Measurements from ENCODE around the gene FOCAD.

Gene FOCAD

DNA sequence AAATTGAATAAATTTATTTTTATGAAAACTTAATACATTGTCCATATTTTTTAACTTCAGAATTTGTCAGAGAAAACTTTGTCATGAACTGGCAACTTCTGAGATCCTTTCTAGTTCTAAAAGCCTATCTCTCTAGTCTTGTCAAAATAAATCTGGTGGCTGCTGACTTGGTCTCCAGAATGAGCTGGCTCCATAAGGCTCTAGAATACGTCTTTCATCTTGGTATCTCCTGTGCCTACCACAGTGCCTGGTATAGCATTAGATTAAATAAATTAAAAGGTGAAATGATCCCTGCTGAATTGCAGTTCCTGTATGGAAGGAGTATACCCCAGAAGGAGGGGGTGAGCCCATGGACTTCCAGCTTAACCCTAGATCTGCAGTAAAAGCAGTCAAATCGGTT is 2.6 kb upstream of the FOCAD start:
- TF ChIP-seq EZH2phosphoT487 (IDR thresholded peaks at IDR 0.05; ENCODE audit: borderline replicate concordance, low read length), result no peak
- TF ChIP-seq, protein P1, sequence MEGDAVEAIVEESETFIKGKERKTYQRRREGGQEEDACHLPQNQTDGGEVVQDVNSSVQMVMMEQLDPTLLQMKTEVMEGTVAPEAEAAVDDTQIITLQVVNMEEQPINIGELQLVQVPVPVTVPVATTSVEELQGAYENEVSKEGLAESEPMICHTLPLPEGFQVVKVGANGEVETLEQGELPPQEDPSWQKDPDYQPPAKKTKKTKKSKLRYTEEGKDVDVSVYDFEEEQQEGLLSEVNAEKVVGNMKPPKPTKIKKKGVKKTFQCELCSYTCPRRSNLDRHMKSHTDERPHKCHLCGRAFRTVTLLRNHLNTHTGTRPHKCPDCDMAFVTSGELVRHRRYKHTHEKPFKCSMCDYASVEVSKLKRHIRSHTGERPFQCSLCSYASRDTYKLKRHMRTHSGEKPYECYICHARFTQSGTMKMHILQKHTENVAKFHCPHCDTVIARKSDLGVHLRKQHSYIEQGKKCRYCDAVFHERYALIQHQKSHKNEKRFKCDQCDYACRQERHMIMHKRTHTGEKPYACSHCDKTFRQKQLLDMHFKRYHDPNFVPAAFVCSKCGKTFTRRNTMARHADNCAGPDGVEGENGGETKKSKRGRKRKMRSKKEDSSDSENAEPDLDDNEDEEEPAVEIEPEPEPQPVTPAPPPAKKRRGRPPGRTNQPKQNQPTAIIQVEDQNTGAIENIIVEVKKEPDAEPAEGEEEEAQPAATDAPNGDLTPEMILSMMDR (IDR thresholded peaks at IDR 0.05; ENCODE audit: low read depth, low read length, poor library complexity, severe bottlenecking), result no peak
- H3K4me3 ChIP-seq (ENCODE audit: low read length), result no peak overlapping the region
- peaks cover 22% of the 10 kb centered on the region for H3K79me2 ChIP-seq (ENCODE audit: control insufficient read depth, low read length)
- no peaks in the 10 kb centered on the region for H3K9me2 ChIP-seq (replicated peaks; ENCODE audit: control insufficient read depth, low read length)
- H3K36me3 ChIP-seq (ENCODE audit: control insufficient read depth, low read length), result no peaks in the 10 kb centered on the region
- no peaks in the 10 kb centered on the region for H3K9me3 ChIP-seq (ENCODE audit: control insufficient read depth, insufficient read depth, low read length)
- no peaks in the 10 kb centered on the region for H3K27me3 ChIP-seq (ENCODE audit: control insufficient read depth, low read length)
- H3K27ac ChIP-seq (ENCODE audit: low read depth, low read length), result no peak overlapping the region
- no peaks in the 10 kb centered on the region for H4K20me1 ChIP-seq (ENCODE audit: control insufficient read depth, insufficient read depth, low read depth, low read length)
- H3K4me1 ChIP-seq (ENCODE audit: control insufficient read depth, low read length), result peaks cover 20% of the 10 kb centered on the region
- H3K4me2 ChIP-seq (ENCODE audit: low read length), result no peak overlapping the region
- H3F3A ChIP-seq (ENCODE audit: control insufficient read depth, insufficient read depth), result no peaks in the 10 kb centered on the region

GRCh38 chr9:20683351-20684034 is 566 bp upstream of the FOCAD start:
- Histone ChIP-seq H3K27ac (ENCODE audit: low read depth, low read length) (0 out of 2 replicates have a peak overlapping the region, but pooled peaks have one; percentile 4), H3K36me3 (ENCODE audit: control insufficient read depth, low read length) (no peaks in the 10 kb centered on the region), H3K27me3 (ENCODE audit: control insufficient read depth, low read length) (no peaks in the 10 kb centered on the region), H4K20me1 (ENCODE audit: control insufficient read depth, insufficient read depth, low read depth, low read length) (peaks cover 2% of the 10 kb centered on the region; the same call in 1 of the 2 replicates), H3K4me2 (ENCODE audit: low read length) (peak overlapping the region; percentile 81), H3K4me1 (ENCODE audit: control insufficient read depth, low read length) (peaks cover 20% of the 10 kb centered on the region), H3K79me2 (ENCODE audit: control insufficient read depth, low read length) (peaks cover 32% of the 10 kb centered on the region), H3K9me2 (replicated peaks; ENCODE audit: control insufficient read depth, low read length) (no peaks in the 10 kb centered on the region), H3K9me3 (ENCODE audit: control insufficient read depth, insufficient read depth, low read length) (no peaks in the 10 kb centered on the region), H3F3A (ENCODE audit: control insufficient read depth, insufficient read depth) (no peaks in the 10 kb centered on the region), H3K4me3 (ENCODE audit: low read length) (peak overlapping the region; percentile 86)
- no peak for TF ChIP-seq EZH2phosphoT487 (IDR thresholded peaks at IDR 0.05; ENCODE audit: borderline replicate concordance, low read length)
- TF ChIP-seq, protein P1 (IDR thresholded peaks at IDR 0.05; ENCODE audit: low read depth, low read length, poor library complexity, severe bottlenecking), result no peak

- H3K27me3 ChIP-seq (ENCODE audit: control insufficient read depth, low read length), result no peaks in the 10 kb centered on the region
- no peaks in the 10 kb centered on the region for H3K9me2 ChIP-seq (replicated peaks; ENCODE audit: control insufficient read depth, low read length)
- peak overlapping the region; percentile 81 for H3K4me2 ChIP-seq (ENCODE audit: low read length)
- peaks cover 2% of the 10 kb centered on the region; the same call in 1 of the 2 replicates for H4K20me1 ChIP-seq (ENCODE audit: control insufficient read depth, insufficient read depth, low read depth, low read length)
- H3K4me3 ChIP-seq (ENCODE audit: low read length), result peak overlapping the region; percentile 86
- no peaks in the 10 kb centered on the region for H3K9me3 ChIP-seq (ENCODE audit: control insufficient read depth, insufficient read depth, low read length)
- no peak for TF ChIP-seq EZH2phosphoT487 (IDR thresholded peaks at IDR 0.05; ENCODE audit: borderline replicate concordance, low read length)
- TF ChIP-seq, protein P1 (IDR thresholded peaks at IDR 0.05; ENCODE audit: low read depth, low read length, poor library complexity, severe bottlenecking), result no peak
- H3K27ac ChIP-seq (ENCODE audit: low read depth, low read length), result peak overlapping the region; percentile 32; the same call in 1 of the 2 replicates
- no peaks in the 10 kb centered on the region for H3K36me3 ChIP-seq (ENCODE audit: control insufficient read depth, low read length)
- H3K79me2 ChIP-seq (ENCODE audit: control insufficient read depth, low read length), result peaks cover 44% of the 10 kb centered on the region
- H3K4me1 ChIP-seq (ENCODE audit: control insufficient read depth, low read length), result peaks cover 20% of the 10 kb centered on the region
- no peaks in the 10 kb centered on the region for H3F3A ChIP-seq (ENCODE audit: control insufficient read depth, insufficient read depth)
Observed at GRCh38 chr9:20684875-20685696, 1.0 kb downstream of the FOCAD start.

Data from DOHH2 (cell line).